Mesendoderm (in vitro differentiated cells): ENCODE measurements around the gene C5orf24.

Source experiments
- DNase-seq: peaks from one replicate; pipeline ENCODE4 v3.0.0; 2013
- H2AK5ac ChIP-seq: 2 replicates; pipeline ENCODE4 v1.6.1; 2013; ENCODE audit warnings: low read length, inconsistent platforms
- H2BK120ac ChIP-seq: 2 replicates; pipeline ENCODE4 v1.6.1; 2013; ENCODE audit warnings: low read depth, mild to moderate bottlenecking, low read length, moderate library complexity, mixed read lengths
- H2BK15ac ChIP-seq: replicated peaks from 2 replicates; pipeline ENCODE4 v1.6.1; 2013; ENCODE audit warnings: low read depth, mild to moderate bottlenecking, moderate library complexity
- H2BK5ac ChIP-seq: 2 replicates; pipeline ENCODE4 v1.6.1; 2013; ENCODE audit warnings: low read length, inconsistent platforms
- H3K18ac ChIP-seq: 2 replicates; pipeline ENCODE4 v1.6.1; 2013; ENCODE audit warnings: mild to moderate bottlenecking, low read length, mixed read lengths
- H3K23ac ChIP-seq: one replicate; pipeline ENCODE4 v1.6.1; 2013; ENCODE audit warnings: low read length
- H3K27ac ChIP-seq: 2 replicates; pipeline ENCODE4 v1.5.1; 2013; ENCODE audit warnings: low read depth, mild to moderate bottlenecking, inconsistent platforms, low read length, moderate library complexity
- H3K27me3 ChIP-seq: 2 replicates; pipeline ENCODE4 v1.6.1; 2013; ENCODE audit warnings: low read length, control low read depth, mild to moderate bottlenecking, inconsistent platforms; ENCODE audit not compliant: insufficient read depth, poor library complexity
- H3K36me3 ChIP-seq: 2 replicates; pipeline ENCODE4 v1.6.1; 2013; ENCODE audit warnings: low read length, inconsistent platforms; ENCODE audit not compliant: control insufficient read depth, insufficient read depth
- H3K4ac ChIP-seq: one replicate; pipeline ENCODE4 v1.6.1; 2013; ENCODE audit warnings: low read depth, mild to moderate bottlenecking, low read length, moderate library complexity
- H3K4me1 ChIP-seq: 2 replicates; pipeline ENCODE4 v1.6.1; 2013; ENCODE audit warnings: low read depth, low read length, inconsistent platforms; ENCODE audit not compliant: control insufficient read depth
- H3K4me2 ChIP-seq: 2 replicates; pipeline ENCODE4 v1.6.1; 2013; ENCODE audit warnings: low read length
- H3K4me3 ChIP-seq: 2 replicates; pipeline ENCODE4 v1.5.1; 2013; ENCODE audit warnings: mild to moderate bottlenecking, low read length
- H3K56ac ChIP-seq: one replicate; pipeline ENCODE4 v1.6.1; 2013; ENCODE audit warnings: low read length
- H3K79me1 ChIP-seq: 2 replicates; pipeline ENCODE4 v1.6.1; 2013; ENCODE audit warnings: low read length, inconsistent platforms
- H3K79me2 ChIP-seq: 2 replicates; pipeline ENCODE4 v1.6.1; 2013; ENCODE audit warnings: mild to moderate bottlenecking, low read length; ENCODE audit not compliant: control insufficient read depth, insufficient read depth
- H3K9ac ChIP-seq: 2 replicates; pipeline ENCODE4 v1.6.1; 2013; ENCODE audit warnings: low read length, inconsistent platforms
- H4K5ac ChIP-seq: one replicate; pipeline ENCODE4 v1.6.1; 2013; ENCODE audit warnings: low read length
- H4K8ac ChIP-seq: one replicate; pipeline ENCODE4 v1.6.1; 2013; ENCODE audit warnings: low read depth, mild to moderate bottlenecking, control low read depth, low read length, moderate library complexity
- WGBS: extraction: QIAGEN DNeasy Blood & Tissue Kit; methylation state at CpG from one replicate; pipeline ENCODE4 v1.1.7; 2013; ENCODE audit warnings: low lambda C conversion rate, missing lambda C conversion rate; ENCODE audit not compliant: insufficient coverage; ENCODE audit errors: extremely low coverage; 5-methylcytosine and 5-hydroxymethylcytosine counted together

Gene C5orf24

DNA sequence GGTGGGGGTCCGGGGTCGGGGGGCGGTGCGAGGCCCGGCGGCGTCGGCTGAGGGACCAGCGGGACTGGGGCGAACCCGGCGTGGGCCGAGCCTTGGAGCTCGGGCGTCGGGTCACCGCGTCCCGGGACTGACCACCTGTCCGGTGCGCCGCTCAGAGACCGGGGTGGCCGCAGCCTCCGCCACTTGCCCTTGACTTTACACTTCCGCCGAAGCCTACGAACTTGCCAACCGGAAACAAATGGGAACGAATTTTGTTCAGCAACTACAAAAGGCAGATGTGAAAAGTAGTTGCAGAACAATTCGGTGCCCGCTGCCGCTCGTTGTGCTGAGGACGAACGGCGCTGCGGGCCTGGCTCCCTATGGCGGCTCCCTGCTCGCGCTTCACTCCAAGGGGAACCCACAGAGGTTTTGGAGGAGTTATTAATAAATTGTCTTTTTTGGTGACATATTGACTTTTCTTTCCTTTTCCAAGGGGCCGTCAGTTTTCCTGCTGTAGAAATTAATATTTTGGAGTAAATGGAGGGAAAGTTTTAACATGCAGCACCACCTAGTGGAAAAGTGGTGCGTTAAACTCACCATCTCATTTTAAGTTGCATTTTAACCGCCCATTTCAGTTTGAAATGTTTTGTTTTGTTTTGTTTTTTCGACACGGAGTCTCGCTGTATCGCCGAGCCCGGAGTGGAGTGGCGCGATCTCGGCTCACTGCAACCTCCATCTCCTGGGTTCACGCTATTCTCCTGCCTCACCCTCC is 59.7 kb downstream of the C5orf24 start:
- H3K36me3 ChIP-seq, result no peaks in the 10 kb centered on the region
- H3K27ac ChIP-seq, result peak overlapping the region; percentile 67
- peak overlapping the region; percentile 47 for H3K18ac ChIP-seq
- peak overlapping the region; percentile 30 for H3K23ac ChIP-seq
- H2BK5ac ChIP-seq, result no peak overlapping the region
- no peak overlapping the region for H2AK5ac ChIP-seq
- H3K9ac ChIP-seq, result peak overlapping the region; percentile 81
- H3K4me1 ChIP-seq, result no peaks in the 10 kb centered on the region
- WGBS, result no CpG with 5 or more reads among the region's 54 CpGs
- peak overlapping the region; percentile 57 for H3K4ac ChIP-seq
- H3K56ac ChIP-seq, result peak overlapping the region; percentile 95
- DNase-seq, result peak; percentile 64
- H3K4me3 ChIP-seq, result peak overlapping the region; percentile 83
- no peak overlapping the region for H4K5ac ChIP-seq
- H2BK120ac ChIP-seq, result no peak overlapping the region
- no peak overlapping the region for H4K8ac ChIP-seq
- H3K4me2 ChIP-seq, result peak overlapping the region; percentile 74
- no peak overlapping the region for H2BK15ac ChIP-seq
- peaks cover 1% of the 10 kb centered on the region for H3K79me2 ChIP-seq
- H3K79me1 ChIP-seq, result peaks cover 2% of the 10 kb centered on the region
- no peaks in the 10 kb centered on the region for H3K27me3 ChIP-seq

DNA sequence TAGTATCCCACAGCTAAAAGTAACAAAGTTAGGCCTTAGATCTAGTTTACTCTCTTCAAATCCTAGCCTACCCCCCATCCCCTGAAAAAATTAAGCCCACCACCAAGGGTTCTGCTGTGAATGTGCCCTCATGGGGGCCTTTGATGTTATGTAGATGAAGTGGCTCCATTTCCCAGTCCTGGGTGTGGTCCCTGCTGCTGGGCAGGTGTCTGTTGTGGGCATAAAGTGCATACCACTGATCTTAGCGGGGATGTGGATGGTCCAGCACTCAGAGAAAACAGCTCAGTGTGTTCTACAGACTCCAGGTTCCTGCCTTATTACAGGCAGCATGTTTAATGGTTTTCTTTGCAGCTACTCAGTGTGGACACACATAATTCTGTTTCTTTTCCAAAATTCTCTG is 61.0 kb downstream of the C5orf24 start:
- H3K4me3 ChIP-seq, result no peak overlapping the region
- no peak overlapping the region for H4K8ac ChIP-seq
- H3K56ac ChIP-seq, result no peak overlapping the region
- H3K4me2 ChIP-seq, result no peak overlapping the region
- H3K4ac ChIP-seq, result no peak overlapping the region
- H3K36me3 ChIP-seq, result no peaks in the 10 kb centered on the region
- H3K27ac ChIP-seq, result no peak overlapping the region
- DNase-seq, result no peak
- no peaks in the 10 kb centered on the region for H3K27me3 ChIP-seq
- no peak overlapping the region for H3K18ac ChIP-seq
- H3K79me2 ChIP-seq, result peaks cover 1% of the 10 kb centered on the region
- no peak overlapping the region for H2BK15ac ChIP-seq
- no CpG with 5 or more reads among the region's 1 CpG for WGBS
- no peak overlapping the region for H2AK5ac ChIP-seq
- peaks cover 2% of the 10 kb centered on the region for H3K79me1 ChIP-seq
- H2BK5ac ChIP-seq, result no peak overlapping the region
- no peak overlapping the region for H4K5ac ChIP-seq
- no peak overlapping the region for H3K9ac ChIP-seq
- no peaks in the 10 kb centered on the region for H3K4me1 ChIP-seq
- H3K23ac ChIP-seq, result no peak overlapping the region
- H2BK120ac ChIP-seq, result no peak overlapping the region
